Measurements from ENCODE around the gene HMGN4. TPM values are rescaled to one million over a fixed set of nuclear protein-coding genes. Genes with fewer than 3 reads are reported as not detected.

HMGN4 gene
- total and polyA plus RNA-seq, 9 of the 15 experiments (the other 6 are each of a cell fraction or from before 2014, with no cell fraction given): 35.4 to 134 (median 94.1) TPM

DNA sequence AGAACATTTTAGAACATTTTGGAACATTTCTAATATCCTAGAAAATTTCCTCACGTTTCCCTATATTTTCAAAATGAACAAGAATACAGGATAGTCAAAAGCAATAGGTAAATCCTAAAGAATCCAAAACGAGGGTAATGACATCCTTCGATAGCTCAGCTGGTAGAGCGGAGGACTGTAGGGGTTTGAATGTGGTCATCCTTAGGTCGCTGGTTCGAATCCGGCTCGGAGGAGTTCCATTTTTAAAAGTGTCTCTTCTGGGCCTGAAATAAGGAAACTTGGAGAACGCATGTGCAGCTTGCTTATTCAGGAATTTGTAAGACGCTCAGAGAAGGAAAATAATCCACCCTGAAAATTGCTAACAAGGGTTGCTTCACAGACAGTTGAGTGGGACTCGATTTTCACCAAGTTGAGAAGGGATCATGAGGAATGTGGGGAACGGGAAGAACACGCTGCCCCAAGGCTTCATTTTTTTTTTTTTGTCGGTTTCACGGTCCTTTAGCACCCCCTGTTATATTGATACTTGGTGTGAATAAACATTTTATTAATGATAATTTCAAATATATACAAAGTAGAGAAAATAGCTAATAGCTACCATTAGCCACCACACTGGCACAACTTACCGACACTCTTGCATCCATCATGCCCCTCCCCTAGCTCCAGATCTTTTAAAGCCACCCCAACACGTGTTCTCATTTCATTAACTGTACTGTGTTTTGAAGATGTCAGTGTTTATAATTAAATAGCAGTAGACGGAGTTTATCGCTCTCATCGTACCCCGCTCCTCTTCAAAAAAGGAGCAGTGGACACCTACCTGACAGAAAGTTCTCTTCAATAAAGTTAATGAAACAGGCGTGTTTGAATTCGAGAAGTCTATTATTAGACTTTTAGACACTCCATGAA is 56.8 kb downstream of the HMGN4 start (continued):
- TF ChIP-seq, protein P1, sequence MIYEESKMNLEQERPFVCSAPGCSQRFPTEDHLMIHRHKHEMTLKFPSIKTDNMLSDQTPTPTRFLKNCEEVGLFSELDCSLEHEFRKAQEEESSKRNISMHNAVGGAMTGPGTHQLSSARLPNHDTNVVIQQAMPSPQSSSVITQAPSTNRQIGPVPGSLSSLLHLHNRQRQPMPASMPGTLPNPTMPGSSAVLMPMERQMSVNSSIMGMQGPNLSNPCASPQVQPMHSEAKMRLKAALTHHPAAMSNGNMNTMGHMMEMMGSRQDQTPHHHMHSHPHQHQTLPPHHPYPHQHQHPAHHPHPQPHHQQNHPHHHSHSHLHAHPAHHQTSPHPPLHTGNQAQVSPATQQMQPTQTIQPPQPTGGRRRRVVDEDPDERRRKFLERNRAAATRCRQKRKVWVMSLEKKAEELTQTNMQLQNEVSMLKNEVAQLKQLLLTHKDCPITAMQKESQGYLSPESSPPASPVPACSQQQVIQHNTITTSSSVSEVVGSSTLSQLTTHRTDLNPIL (CRISPR knock-in tag; IDR thresholded peaks at IDR 0.05): no peak
- TF ChIP-seq RBM17 (IDR thresholded peaks at IDR 0.05; ENCODE audit: borderline replicate concordance, low read depth, low read length): no peak
- no peak for TF ChIP-seq E2F3 (CRISPR knock-in tag; IDR thresholded peaks at IDR 0.05)
- peak; percentile 50 for TF ChIP-seq ZNF431 (CRISPR knock-in tag; IDR thresholded peaks at IDR 0.05)
- TF ChIP-seq SIRT6 (IDR thresholded peaks at IDR 0.05; ENCODE audit: low read depth, low read length): no peak
- TF ChIP-seq ZBTB1 (CRISPR knock-in tag; IDR thresholded peaks at IDR 0.05; ENCODE audit: borderline replicate concordance, low read depth): no peak
- TF ChIP-seq EP300 (IDR thresholded peaks at IDR 0.05; ENCODE audit: low read length): 0 out of 2 replicates have a peak, but pooled peaks have one; percentile 57
- TF ChIP-seq SMC3 (conservative IDR thresholded peaks at IDR 0.05; ENCODE audit: insufficient read depth, low read depth, low read length): no peak
- no peak for TF ChIP-seq CUX1 (CRISPR knock-in tag; IDR thresholded peaks at IDR 0.05)
- no peak for TF ChIP-seq GATAD2A (IDR thresholded peaks at IDR 0.05)
- no peak for TF ChIP-seq ZNF184 (CRISPR knock-in tag; IDR thresholded peaks at IDR 0.05)
- TF ChIP-seq ZNF668 (CRISPR knock-in tag; IDR thresholded peaks at IDR 0.05): no peak
- no peak for TF ChIP-seq NCOA6 (IDR thresholded peaks at IDR 0.05)
- no peak for TF ChIP-seq ZNF830 (CRISPR knock-in tag; IDR thresholded peaks at IDR 0.05)
- TF ChIP-seq NR0B1 (IDR thresholded peaks at IDR 0.05; ENCODE audit: partially characterized antibody): no peak
- TF ChIP-seq MBD2 (IDR thresholded peaks at IDR 0.05; ENCODE audit: borderline replicate concordance, low read depth): no peak
- no peak for TF ChIP-seq ZKSCAN3 (CRISPR knock-in tag; IDR thresholded peaks at IDR 0.05)
- peak in 1 of 2 experiments; percentile 93; a peak in 2 of 4 replicates for TF ChIP-seq TBL1XR1 (IDR thresholded peaks at IDR 0.05; ENCODE audit: low read length in 2 of 2)
- TF ChIP-seq, protein P2, sequence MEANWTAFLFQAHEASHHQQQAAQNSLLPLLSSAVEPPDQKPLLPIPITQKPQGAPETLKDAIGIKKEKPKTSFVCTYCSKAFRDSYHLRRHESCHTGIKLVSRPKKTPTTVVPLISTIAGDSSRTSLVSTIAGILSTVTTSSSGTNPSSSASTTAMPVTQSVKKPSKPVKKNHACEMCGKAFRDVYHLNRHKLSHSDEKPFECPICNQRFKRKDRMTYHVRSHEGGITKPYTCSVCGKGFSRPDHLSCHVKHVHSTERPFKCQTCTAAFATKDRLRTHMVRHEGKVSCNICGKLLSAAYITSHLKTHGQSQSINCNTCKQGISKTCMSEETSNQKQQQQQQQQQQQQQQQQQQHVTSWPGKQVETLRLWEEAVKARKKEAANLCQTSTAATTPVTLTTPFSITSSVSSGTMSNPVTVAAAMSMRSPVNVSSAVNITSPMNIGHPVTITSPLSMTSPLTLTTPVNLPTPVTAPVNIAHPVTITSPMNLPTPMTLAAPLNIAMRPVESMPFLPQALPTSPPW (CRISPR knock-in tag; IDR thresholded peaks at IDR 0.05): no peak

All from K562 (cell line).